ENCODE data around the gene MED9.

The MED9 gene

GRCh38 chr17:17505610-17506171, 28.9 kb downstream of the MED9 start:
- no peak for DNase-seq

- DNase-seq: no peak
Observed at GRCh38 chr17:17506181-17506741, 29.5 kb downstream of the MED9 start.

- DNase-seq: no peak
Observed at GRCh38 chr17:17506893-17507464, 30.2 kb downstream of the MED9 start.

- DNase-seq: no peak
Observed at GRCh38 chr17:17507465-17508011, 30.7 kb downstream of the MED9 start.

- no peak for DNase-seq
Observed at GRCh38 chr17:17508019-17508535, 31.3 kb downstream of the MED9 start.

- DNase-seq: no peak
Observed at GRCh38 chr17:17508646-17509591, 32.1 kb downstream of the MED9 start.

GRCh38 chr17:17509601-17510425, 33.0 kb downstream of the MED9 start:
- DNase-seq: no peak

- no peak for DNase-seq
Observed at GRCh38 chr17:17510456-17511292, 33.9 kb downstream of the MED9 start.

GRCh38 chr17:17511293-17511741, 34.5 kb downstream of the MED9 start:
- DNase-seq: no peak

GRCh38 chr17:17511881-17512858, 35.4 kb downstream of the MED9 start:
- no peak for DNase-seq

GRCh38 chr17:17512866-17513265, 36.1 kb downstream of the MED9 start:
- DNase-seq: no peak

- no peak for DNase-seq
Observed at GRCh38 chr17:17513626-17514025, 36.8 kb downstream of the MED9 start.

GRCh38 chr17:17514361-17514992, 37.7 kb downstream of the MED9 start:
- no peak for DNase-seq

GRCh38 chr17:17514993-17515933, 38.5 kb downstream of the MED9 start:
- no peak for DNase-seq

- no peak for DNase-seq
Observed at GRCh38 chr17:17515934-17516930, 39.4 kb downstream of the MED9 start.

- DNase-seq: no peak
Observed at GRCh38 chr17:17516941-17517720, 40.3 kb downstream of the MED9 start.

Measured in stimulated activated CD4-positive, alpha-beta T cell treated with anti-CD3 and anti-CD28 coated beads, Interleukin-12 subunit alpha, Interleukin-12 subunit beta, amount 100 ng/mL, for 4 hours (primary cell).